HG03520 (cell line): ENCODE results near the gene ARMC12.
"Not testable (repeated sequence)": the region's sequence is repeated elsewhere in the genome, so short reads cannot be mapped to it uniquely, and the experiment has no call there.

Source experiments
- ATAC-seq: cut with Tn5 transposase; IDR thresholded peaks from one replicate; pipeline ENCODE4 v1.9.1; 2021; ENCODE audit warnings: mild to moderate bottlenecking, moderate library complexity; ENCODE audit not compliant: unreplicated experiment

Gene ARMC12, protein sequence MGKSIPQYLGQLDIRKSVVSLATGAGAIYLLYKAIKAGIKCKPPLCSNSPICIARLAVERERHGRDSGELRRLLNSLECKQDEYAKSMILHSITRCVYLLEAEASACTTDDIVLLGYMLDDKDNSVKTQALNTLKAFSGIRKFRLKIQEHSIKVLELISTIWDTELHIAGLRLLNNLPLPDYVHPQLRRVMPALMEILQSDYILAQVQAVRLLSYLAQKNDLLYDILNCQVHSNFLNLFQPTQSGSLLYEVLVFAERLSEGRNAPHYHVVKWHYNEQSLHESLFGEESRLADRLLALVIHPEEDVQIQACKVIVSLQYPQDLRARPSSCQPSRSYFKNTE

DNA sequence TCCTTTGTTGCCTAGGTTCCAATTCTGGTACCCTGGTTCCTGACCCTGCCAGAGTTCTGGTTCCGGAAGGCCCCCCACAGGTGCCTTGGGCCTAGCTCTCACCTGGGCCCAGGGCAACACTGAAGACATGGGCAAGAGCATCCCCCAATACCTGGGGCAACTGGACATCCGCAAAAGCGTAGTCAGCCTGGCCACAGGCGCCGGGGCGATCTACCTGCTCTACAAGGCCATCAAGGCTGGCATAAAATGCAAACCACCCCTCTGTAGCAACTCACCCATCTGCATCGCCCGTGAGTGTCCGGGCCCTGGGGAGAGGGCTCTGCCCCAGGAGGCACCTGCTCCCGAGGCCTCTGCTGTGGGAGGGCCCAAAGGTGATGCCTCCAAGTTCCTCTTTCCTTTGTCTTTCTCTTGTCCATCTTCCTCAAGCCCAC is at the start of gene ARMC12:
Gene ARMC12, plus strand, starts transcription at position 51 of the 431 bp plus-strand sequence. Its CDS starts 77 bp downstream, at position 128.
- no peak for ATAC-seq

DNA sequence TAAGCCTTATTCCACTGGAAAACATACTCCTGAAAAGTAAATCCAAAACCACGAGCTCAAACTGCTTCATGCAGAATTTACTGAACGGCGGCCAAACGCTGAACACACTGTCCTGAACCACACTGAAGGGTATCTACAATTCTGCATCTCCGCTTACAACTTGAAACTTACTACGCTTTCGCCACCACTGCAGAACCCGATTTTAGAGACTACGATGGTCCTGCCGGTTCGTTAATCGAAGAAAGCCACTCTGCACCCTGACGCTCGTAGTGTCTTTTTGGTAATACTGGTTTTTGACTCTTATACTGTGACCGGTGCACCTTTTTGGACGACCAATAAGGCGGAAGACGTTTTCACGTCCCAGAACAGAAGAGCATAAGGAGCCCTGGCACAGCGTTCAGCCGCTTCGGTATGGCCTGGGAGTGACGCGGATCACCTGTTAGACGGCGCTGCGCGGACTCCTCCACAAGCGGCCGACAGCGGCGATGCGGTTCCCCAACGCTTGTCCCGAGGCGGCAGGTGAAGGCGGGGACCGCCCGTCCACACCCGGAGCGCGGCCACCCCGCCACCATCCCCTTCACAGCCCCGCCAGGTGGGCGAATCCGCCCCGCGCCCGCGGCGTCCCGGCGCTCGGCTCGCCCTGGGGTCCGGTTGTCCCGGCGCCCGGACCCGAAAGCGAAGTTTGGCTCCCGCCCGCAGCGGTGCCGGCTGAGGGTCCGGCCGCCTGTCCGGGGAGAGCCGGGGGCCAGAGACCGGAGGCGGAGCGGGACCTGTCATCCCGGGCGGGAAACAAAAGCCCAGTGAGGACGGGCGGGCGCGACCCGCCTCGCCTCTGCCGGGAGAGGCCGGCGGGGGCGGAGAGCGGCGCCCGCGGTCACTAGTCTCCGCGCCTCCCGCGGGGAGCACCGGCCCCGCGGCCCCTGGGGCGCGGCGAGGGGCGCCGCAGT is 48.9 kb upstream of the ARMC12 start:
- peak; percentile 34 for ATAC-seq

DNA sequence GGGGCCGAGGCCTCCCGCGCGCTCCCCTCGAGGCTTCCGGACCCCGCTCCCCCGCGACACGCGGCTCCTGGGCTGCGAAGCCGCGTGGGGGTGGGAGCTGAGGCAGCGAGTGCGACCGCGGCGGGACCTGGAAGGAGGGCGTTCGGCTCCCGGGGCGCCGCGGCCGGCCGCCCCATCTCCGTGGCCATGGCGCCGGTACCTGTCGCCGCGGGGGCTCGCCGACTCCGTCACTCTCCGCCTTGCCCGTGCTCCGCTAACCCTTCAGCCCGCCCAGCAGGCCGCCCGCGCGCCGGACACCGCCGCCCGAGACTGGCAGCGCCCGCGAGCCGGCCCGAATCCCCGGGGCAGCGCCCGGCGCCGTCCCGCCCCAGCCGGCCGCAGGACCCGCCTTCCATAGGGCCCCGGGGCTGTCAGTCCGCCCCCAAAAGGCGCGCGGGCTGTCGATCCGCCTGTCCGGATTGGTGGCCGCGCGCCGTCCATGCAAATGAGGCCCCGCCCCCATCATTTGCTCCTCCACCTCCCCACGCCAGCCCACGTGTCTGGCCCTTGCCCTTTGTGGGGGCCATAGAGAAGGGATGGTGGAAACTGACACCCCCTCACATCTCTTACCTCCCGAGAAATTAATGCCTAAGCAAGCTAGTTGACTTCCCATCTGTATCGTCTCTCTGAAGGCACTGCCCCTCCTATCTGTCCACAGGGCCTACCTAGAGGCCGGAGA is 48.1 kb upstream of the ARMC12 start, which contains the start of gene FKBP5:
Gene FKBP5, minus strand, starts transcription at position 311 of the 718 bp plus-strand sequence. CDS start 46,091 bp downstream, outside the sequence.
- peak; percentile 77 for ATAC-seq

DNA sequence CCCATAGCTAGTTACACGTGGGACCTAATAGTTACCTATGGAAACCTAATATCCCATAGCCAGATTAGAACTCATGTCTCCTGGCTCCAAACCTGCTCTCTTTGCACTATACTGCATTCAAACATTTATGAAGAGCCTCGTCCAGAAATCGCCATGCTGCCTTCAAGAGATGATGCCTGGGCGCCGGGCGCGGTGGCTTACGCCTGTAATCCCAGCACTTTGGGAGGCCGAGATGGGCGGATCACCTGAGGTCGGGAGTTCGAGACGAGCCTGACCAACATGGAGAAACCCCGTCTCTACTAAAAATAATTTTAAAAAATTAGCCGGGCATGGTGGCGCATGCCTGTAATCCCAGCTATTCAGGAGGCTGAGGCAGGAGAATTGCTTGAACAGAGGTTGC is 46.8 kb upstream of the ARMC12 start:
- not testable (repeated sequence) for ATAC-seq

DNA sequence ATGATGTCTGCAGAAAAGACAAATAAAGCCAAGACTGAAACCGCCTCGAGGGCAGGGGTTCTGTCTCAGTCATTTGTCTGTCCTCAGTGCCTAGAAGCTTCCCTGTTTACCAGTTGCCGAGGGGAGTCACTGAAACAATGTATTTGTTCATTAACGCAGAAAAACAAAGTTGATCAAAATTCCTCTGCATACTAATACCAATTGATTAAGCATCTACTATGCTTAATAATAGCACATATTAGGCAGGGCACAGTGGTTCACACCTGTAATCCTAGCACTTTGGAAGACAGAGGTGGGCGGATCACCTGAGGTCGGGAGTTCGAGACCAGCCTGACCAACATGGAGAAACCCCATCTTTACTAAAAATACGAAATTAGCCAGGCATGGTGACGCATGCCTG is 46.3 kb upstream of the ARMC12 start:
- ATAC-seq: no peak

DNA sequence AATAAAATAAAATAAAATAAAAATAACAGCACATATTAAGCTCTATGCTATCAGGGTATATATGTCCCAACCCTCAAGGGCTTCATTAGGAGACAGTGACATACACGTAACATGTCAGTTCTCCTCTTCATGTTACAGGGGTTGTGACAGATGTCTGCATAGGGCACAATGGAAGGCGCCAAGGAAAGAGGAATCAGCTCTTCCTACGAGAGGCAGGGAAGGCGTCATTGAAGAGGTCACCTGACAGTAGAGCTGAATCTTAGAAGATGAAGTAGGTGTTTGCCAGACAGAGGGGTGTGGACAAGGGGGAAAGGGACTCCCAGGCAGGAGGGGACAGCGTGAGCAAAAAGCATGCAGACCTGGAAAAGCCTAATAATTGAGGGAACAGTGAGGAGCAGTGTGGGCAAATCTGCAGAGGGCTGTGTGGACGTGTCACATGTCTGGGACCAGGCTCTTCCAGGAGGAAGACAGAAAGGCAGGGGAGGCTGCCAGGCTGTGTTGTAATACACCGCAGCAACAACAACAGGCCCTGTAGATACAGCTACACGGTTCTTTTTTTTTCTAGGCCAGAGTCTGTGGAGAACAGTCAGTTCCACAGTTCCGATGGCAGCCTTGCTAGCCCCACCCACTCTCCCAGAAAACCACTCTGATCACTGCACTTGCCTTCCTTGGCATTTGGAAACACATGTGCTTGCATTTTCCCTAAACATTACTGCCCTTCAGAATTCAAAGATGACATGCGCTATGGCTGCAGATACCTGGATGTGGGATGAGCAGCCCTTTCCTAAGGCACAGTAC is 45.6 kb upstream of the ARMC12 start:
- ATAC-seq: no peak

DNA sequence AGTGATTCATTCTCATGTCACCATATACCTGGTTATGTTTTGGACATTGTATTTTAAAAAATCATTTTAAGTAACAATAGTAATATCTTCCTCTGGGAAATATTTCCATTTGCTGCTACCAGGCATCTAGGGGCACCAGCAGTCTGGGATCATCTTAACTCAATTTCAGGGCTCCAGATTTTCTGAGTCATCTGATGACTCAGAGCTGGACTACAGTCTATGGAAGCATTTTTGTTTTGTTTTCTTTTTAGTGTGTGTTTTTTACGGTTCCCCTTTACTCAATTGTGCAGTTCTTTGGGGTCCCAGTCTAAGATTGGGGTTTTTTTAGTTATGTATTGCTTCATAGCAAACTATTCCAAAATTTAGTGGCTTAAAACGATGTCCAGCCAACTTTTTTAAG is 42.4 kb upstream of the ARMC12 start:
- no peak for ATAC-seq

DNA sequence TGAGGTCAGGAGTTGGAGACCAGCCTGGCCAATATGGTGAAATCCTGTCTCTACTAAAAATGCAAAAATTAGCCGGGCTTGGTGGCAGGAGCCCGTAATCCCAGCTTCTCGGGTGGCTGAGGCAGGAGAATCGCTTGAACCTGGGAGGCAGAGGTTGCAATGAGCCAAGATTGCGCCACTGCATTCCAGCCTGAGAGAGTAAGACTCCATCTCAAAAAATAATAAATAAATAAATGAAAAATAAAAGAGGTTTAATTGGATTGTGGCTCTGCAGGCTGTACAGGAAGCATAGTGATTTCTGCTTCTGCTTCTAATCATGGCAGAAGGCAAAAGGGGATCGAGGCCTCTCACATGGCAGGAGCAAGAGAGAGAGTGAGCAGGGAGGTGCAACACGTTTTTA is 38.4 kb upstream of the ARMC12 start:
- not testable (repeated sequence) for ATAC-seq

DNA sequence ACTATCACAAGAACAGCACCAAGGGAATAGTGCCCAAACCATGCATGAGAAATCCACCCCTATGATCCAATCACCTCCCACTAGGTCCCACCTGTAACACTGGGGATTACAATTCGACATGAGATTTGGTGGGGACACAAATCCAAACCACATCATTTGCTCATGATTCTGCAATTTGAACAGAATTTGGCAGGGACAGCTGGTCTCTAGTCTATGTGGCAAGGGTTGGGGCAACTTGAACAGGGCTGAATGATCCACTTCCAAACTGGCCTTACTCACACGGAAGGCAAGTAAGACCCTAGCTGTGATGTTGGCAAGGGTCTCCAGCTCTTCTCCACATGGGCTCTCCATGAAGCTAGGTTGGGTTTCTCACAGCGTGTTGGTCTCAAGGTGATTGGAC is 38.0 kb upstream of the ARMC12 start:
- ATAC-seq: no peak

DNA sequence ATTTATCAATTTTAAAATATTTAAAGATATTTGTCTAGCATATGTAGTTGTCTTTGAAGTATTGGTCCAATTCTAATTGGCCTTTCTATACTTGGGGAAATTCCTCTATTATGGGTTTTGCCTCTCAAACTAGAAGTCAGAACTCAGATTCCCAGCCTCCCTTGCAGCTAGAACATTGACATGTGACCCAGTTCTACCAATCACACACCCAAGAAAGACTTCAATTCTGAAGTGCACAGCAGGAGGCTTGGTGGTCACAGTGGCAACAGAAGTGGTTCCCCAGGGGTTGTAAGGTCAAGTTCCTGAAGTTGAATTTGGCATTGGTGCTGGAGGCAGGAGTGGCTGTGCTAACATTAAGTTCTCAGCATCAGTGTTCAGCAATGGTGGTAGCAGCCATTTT is 33.3 kb upstream of the ARMC12 start:
- no peak for ATAC-seq

DNA sequence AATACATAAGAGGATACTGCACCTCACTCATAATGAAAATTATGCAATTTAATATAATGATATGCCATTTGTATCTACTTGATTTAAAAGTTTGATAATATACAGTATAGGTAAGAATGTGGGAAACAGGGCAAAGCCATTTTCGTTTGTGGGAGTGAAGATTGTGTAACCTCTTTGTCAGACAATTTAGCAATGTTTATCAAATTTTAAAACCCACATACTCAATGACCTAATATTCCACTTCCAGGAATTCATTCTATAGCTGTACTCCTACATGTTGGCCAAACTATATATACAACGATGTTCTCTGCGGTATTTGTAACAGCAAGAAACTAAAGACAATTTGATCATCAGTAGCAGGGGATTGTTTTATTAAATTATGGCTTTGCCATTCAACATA is 30.4 kb upstream of the ARMC12 start:
- no peak for ATAC-seq

DNA sequence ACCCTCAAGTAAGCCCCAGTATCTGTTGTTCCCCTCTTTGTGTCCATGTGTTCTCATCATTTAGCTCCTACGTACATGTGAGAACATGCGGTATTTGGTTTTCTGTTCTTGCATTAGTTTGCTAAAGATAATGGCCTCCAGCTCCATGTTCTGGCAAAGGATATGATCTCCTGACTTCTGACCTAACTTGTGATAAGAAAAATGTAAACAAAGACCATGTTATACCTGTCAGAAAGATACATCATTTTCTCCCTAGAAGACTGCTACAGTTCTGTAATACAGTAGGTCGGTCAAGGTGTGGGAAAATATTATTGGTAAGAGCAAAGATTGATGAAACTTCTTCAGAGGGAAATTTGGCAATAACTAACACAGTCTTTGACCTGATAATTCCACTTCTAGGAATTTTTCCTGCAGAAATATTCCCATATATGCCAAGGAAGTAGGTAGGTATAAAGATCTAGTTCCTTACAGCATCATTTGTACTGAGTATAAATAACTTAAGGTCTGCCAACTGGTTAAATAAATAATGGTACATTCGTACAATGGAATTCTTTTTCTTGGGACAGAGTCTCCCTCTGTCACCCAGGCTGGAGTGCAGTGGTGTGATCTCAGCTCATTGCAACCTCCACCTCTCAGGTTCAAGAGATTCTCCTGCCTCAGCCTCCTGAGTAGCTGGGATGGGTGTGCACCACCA is 29.0 kb upstream of the ARMC12 start:
- no peak for ATAC-seq

DNA sequence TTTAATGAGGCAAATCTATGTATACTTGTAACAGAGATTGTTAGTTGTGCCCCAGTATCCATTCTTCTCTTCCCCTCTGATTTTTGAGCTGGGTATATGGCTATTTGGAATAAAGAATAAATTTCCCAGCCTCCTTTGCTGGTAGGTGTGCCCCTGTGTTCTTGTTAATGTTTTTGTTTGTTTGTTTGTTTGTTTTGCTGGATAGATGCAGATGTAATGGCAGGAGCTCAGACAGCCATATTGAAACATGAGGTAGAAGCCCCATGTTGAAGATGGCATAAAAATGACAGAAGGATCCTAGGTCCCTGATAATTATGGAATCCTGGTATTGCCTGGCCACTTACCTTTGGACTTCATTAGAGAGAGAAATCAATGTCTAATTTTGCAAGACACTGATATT is 28.2 kb upstream of the ARMC12 start:
- ATAC-seq: no peak

DNA sequence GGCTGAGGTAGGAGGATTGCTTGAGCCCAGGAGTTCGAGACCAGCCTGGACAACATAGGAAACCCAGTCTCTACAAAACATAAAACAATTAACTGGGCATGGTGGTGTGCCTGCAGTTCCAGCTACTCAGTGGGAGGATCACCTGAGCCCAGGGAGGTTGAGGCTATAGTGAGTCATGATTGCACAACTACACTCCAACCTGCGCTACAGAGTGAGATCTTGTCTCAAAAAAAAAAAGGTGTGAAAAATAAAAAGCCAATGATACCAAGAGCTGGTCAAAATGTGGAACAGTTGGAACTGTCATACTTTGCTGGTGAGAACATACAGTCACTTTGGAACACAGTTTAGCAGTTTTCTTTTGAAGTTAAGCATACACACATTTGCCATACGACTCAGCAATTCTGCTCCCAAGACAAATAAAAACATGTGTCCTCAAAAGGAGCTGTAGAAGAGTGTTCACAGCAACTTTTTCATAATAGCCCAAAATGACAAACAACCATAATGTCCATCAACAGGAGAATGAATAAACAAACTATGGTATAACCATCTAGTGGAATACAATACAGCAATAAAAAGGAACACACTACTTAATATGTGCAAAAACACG is 26.5 kb upstream of the ARMC12 start:
- ATAC-seq: no peak

DNA sequence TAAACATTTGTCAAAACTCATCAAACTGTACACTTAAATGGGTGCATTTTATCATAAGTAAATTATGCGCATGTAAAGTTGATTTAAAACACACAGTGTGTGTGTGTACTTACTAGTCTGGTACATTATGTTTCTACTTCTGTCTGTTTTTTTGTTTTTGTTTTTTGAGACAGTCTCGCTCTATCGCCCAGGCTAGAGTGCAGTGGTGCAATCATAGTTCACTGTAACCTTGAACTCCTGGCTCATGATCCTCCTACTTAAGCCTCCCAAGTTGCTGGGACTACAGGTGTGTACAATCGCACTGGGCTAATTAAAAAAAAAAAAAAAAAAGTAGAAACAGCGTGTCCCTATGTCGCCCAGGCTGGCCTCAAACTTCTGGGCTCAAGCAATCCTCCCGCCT is 25.1 kb upstream of the ARMC12 start:
- ATAC-seq: no peak

DNA sequence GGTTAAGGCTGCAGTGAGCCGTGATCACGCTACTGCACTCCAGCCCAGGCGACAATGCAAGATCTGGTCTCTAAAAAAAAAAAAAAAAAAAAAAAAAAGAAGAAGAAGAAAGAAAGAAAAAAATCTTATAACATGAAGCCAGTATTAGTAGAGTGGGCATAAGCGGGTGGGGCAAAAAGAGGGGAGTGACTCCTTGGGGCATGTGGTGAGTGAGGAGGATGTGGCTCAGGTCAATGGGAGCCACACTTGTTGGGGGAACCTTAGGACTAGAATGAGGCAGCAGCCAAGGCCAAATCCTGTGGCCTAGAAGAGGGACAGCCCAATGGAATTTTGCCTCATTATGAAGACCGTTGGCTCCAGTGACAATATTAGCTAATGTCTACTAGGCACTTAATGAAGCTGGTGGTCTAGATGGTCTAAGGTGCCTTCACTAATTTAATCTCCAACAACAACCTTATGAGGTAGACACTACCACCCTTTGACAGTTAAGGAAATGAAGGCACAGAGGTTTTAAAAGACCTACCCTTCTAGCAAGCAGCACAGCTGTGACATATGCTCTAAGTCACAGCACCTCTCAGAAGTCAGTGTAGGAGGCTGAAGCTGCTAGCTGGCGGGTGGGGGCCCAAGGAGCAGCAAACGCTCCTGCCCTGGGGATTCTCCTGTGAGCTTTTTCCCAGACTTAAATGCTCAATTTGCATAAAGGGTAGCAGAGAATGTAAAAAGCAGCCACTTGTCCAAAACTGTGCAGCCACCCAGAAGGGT is 23.6 kb upstream of the ARMC12 start:
- no peak for ATAC-seq

DNA sequence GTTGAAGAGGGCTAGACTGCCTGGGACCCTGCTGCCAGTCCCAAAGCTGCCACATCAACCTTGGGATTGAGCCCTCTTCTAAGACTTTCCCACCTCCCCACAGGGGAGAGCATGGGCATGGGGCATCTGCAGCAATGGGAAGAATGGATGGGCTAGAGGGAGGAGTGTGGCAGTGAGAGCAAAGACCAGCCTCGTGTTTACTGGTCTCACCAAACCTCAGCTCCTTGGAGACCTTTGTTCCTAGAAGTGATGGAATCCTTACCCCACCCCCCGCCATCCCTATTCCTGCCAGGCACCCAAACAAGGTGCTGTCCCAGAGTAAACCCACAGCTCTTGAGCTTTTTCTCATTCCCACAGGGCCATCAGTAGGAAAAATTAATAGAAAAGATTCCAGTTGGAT is 20.0 kb upstream of the ARMC12 start:
- no peak for ATAC-seq
